ENCODE measurements around the gene HNRNPUL1. TPM values are rescaled to one million over a fixed set of nuclear protein-coding genes. Genes with fewer than 3 reads are reported as not detected.

The HNRNPUL1 gene
- total RNA-seq, 1 experiment from 2014 or later: 315 TPM

GRCh38 chr19:41302624-41303351, 38.6 kb downstream of the HNRNPUL1 start:
- no peak overlapping the region for H4K5ac ChIP-seq (ENCODE audit: insufficient read length, low read depth, low read length)
- no peak for DNase-seq
- no peaks in the 10 kb centered on the region for H3K27me3 Mint-ChIP-seq (ENCODE audit: low read depth)
- H2BK15ac ChIP-seq (ENCODE audit: low read depth, low read length): no peak overlapping the region
- H2BK12ac ChIP-seq (ENCODE audit: insufficient read length, low read depth, low read length): no peak overlapping the region
- H3K4me2 ChIP-seq (ENCODE audit: insufficient read depth, insufficient read length, low read length): no peak overlapping the region
- peak overlapping the region in 2 of 3 experiments; percentile 39 to 75; a peak in 2 of 7 replicates for H3K27ac Mint-ChIP-seq
- no peaks in the 10 kb centered on the region for H4K20me1 ChIP-seq (ENCODE audit: control insufficient read depth, insufficient read depth, insufficient read length)
- no peaks in the 10 kb centered on the region for H3K79me2 ChIP-seq (ENCODE audit: insufficient read depth, low read length)
- H3K4me1 ChIP-seq (ENCODE audit: insufficient read depth, low read length): no peaks in the 10 kb centered on the region
- no peak overlapping the region for H4K8ac ChIP-seq (replicated peaks; ENCODE audit: insufficient read length, low read depth, low read length)
- no peak overlapping the region for H2BK20ac ChIP-seq (ENCODE audit: low read depth, low read length, poor library complexity, severe bottlenecking)
- TF ChIP-seq CTCF (conservative IDR thresholded peaks at IDR 0.05): no peak
- H3K9me3 Mint-ChIP-seq: no peaks in the 10 kb centered on the region
- no peak overlapping the region for H2AK5ac ChIP-seq (ENCODE audit: insufficient read length, low read length)
- H3K23me2 ChIP-seq (ENCODE audit: insufficient read length, low read depth, low read length, poor library complexity, severe bottlenecking): no peaks in the 10 kb centered on the region
- H3K79me1 ChIP-seq (ENCODE audit: insufficient read depth, low read depth, low read length, poor library complexity, severe bottlenecking): no peaks in the 10 kb centered on the region
- H2BK120ac ChIP-seq (ENCODE audit: low read depth, low read length, poor library complexity, severe bottlenecking): no peak overlapping the region
- no peak overlapping the region for H2AFZ ChIP-seq (ENCODE audit: low read length)
- H3K18ac ChIP-seq (ENCODE audit: insufficient read length, low read depth, low read length): no peak overlapping the region
- no CpG with 5 or more reads among the region's 21 CpGs for WGBS (ENCODE audit: extremely low coverage, insufficient read length, low lambda C conversion rate)
- no peak overlapping the region for H4K91ac ChIP-seq (ENCODE audit: insufficient read length, low read depth, low read length)
- no peak overlapping the region for H3K9ac ChIP-seq (ENCODE audit: extremely low read depth, insufficient read length, low read length)
- H3K23ac ChIP-seq (ENCODE audit: insufficient read length, low read depth, low read length): no peak overlapping the region
- no peak overlapping the region for H3K56ac ChIP-seq (ENCODE audit: insufficient read length, low read depth, low read length)
- peaks cover 72 to 98% (median 95%) of the 10 kb centered on the region in 3 experiments for H3K36me3 Mint-ChIP-seq (ENCODE audit: insufficient read depth in 1 of 3, low read depth in 3 of 3)
- peaks cover 0 to 4% of the 10 kb centered on the region in 2 experiments; a peak in 3 of 4 replicates for H3K4me1 Mint-ChIP-seq
- H2BK5ac ChIP-seq (ENCODE audit: insufficient read length, low read length): no peak overlapping the region
- no peak overlapping the region for H3K14ac ChIP-seq (ENCODE audit: insufficient read depth, low read length)
- H3K4ac ChIP-seq (ENCODE audit: low read depth, low read length): no peak overlapping the region
- no peak overlapping the region for H3K4me3 Mint-ChIP-seq
- H3K27ac ChIP-seq (ENCODE audit: insufficient read length, low read depth, low read length): no peak overlapping the region
- no peak overlapping the region for H3T11ph ChIP-seq (ENCODE audit: low read length)
- H3K27me3 ChIP-seq (ENCODE audit: insufficient read depth, low read length): no peaks in the 10 kb centered on the region; the same call in 1 of the 2 replicates
- H3K9me3 ChIP-seq (ENCODE audit: control insufficient read depth, low read depth, low read length): no peaks in the 10 kb centered on the region

Measured in H9 (cell line).